Thymus (tissue), 11 donors: ENCODE measurements around the gene ESCO1. TPM values are rescaled to one million over a fixed set of nuclear protein-coding genes. Genes with fewer than 3 reads are reported as not detected.
"Not testable (repeated sequence)": the region's sequence is repeated elsewhere in the genome, so short reads cannot be mapped to it uniquely, and the experiment has no call there.

Experiments
- DNase-seq, 9 donors: peaks; one replicate each; pipeline ENCODE4 v3.0.0-alpha.2; 2013; ENCODE audit warnings: low spot score in 9 of 9, low read depth in 6 of 9, missing footprints in 1 of 9
- H3K27ac ChIP-seq, 2 donors: one replicate each; pipeline ENCODE4 v1.5.1; 2013; ENCODE audit warnings: control low read depth in 1 of 2, low read depth in 1 of 2, low read length in 1 of 2, mild to moderate bottlenecking in 1 of 2, moderate library complexity in 1 of 2
- H3K27me3 ChIP-seq, 2 donors: one replicate each; pipeline ENCODE4 v1.5.1; 2013; ENCODE audit warnings: low read length in 1 of 2; ENCODE audit not compliant: control insufficient read depth in 2 of 2, insufficient read depth in 1 of 2
- H3K36me3 ChIP-seq, 2 donors: one replicate each; pipeline ENCODE4 v1.5.1; 2013; ENCODE audit warnings: low read length in 1 of 2, mild to moderate bottlenecking in 1 of 2, moderate library complexity in 1 of 2; ENCODE audit not compliant: control insufficient read depth in 2 of 2, insufficient read depth in 2 of 2
- H3K4me1 ChIP-seq, 2 donors: one replicate each; pipeline ENCODE4 v1.5.1; 2013; ENCODE audit warnings: low read length in 2 of 2; ENCODE audit not compliant: control insufficient read depth in 2 of 2, insufficient read depth in 2 of 2
- H3K4me3 ChIP-seq, 2 donors: one replicate each; pipeline ENCODE4 v1.5.1; 2013; ENCODE audit warnings: low read length in 2 of 2, control low read depth in 1 of 2, mild to moderate bottlenecking in 1 of 2
- H3K9me3 ChIP-seq, 2 donors: one replicate each; pipeline ENCODE4 v1.5.1; 2013; ENCODE audit warnings: low read length in 1 of 2, mild to moderate bottlenecking in 1 of 2; ENCODE audit not compliant: control insufficient read depth in 2 of 2, insufficient read depth in 1 of 2
- WGBS: extraction: QIAGEN DNeasy Blood & Tissue Kit; methylation state at CpG from one replicate; pipeline ENCODE4 v1.1.7; 2013; 5-methylcytosine and 5-hydroxymethylcytosine counted together
- polyA plus RNA-seq: library from polyadenylated mRNA; stranded (reverse); fragments of 200-250 nt; gene quantifications from one replicate; pipeline ENCODE4 v1.2.3, GENCODE V29; 2013
- total RNA-seq: library from RNA; stranded (reverse); fragments of 120-200 nt; gene quantifications from one replicate; pipeline ENCODE4 v1.2.4, GENCODE V29; 2013
- donor health status: healthy.

Gene ESCO1
- total and polyA plus RNA-seq, 2 donors: 28.5 to 31.0 TPM

- H3K4me3 ChIP-seq: no peak overlapping the region
- H3K27ac ChIP-seq: no peak overlapping the region
- no peaks in the 10 kb centered on the region for H3K36me3 ChIP-seq
- peaks cover 9 to 11% of the 10 kb centered on the region in 2 donors for H3K4me1 ChIP-seq
- no peaks in the 10 kb centered on the region for H3K27me3 ChIP-seq
- no peak for DNase-seq
- H3K9me3 ChIP-seq: no peaks in the 10 kb centered on the region
- 62% methylated on average over 1 of the region's 1 CpG for WGBS
Observed at GRCh38 chr18:21597620-21598019, 2.9 kb downstream of the ESCO1 start.

GRCh38 chr18:21593540-21594257 lies 6.8 kb downstream of the ESCO1 start:
- Histone ChIP-seq H3K4me1 (peaks cover under 1 to 1% of the 10 kb centered on the region in 2 donors), H3K36me3 (no peaks in the 10 kb centered on the region), H3K4me3 (no peak overlapping the region), H3K27me3 (no peaks in the 10 kb centered on the region), H3K27ac (no peak overlapping the region), H3K9me3 (no peaks in the 10 kb centered on the region)
- WGBS: 96% methylated on average over 3 of the region's 7 CpGs
- no peak for DNase-seq

- 98% methylated on average over 25 of the region's 33 CpGs for WGBS
- not testable (repeated sequence) for H3K36me3 ChIP-seq, H3K4me1 ChIP-seq, DNase-seq, H3K27ac ChIP-seq, H3K9me3 ChIP-seq, H3K27me3 ChIP-seq, H3K4me3 ChIP-seq
Observed at GRCh38 chr18:21592361-21592760, 8.1 kb downstream of the ESCO1 start.

- H3K36me3 ChIP-seq: peaks cover 0 to 7% of the 10 kb centered on the region in 2 donors
- H3K4me1 ChIP-seq: no peaks in the 10 kb centered on the region
- no peaks in the 10 kb centered on the region for H3K27me3 ChIP-seq
- H3K27ac ChIP-seq: no peak overlapping the region
- no peak for DNase-seq
- no peak overlapping the region for H3K4me3 ChIP-seq
- H3K9me3 ChIP-seq: peaks cover 0 to 4% of the 10 kb centered on the region in 2 donors
- WGBS: 97% methylated on average over 5 of the region's 5 CpGs
Observed at GRCh38 chr18:21584391-21584790, 16.1 kb downstream of the ESCO1 start.

GRCh38 chr18:21575656-21576055 lies 24.8 kb downstream of the ESCO1 start:
- Histone ChIP-seq H3K27me3 (no peaks in the 10 kb centered on the region), H3K4me3 (no peak overlapping the region), H3K36me3 (peaks cover 6 to 24% of the 10 kb centered on the region in 2 donors), H3K9me3 (no peaks in the 10 kb centered on the region), H3K27ac (no peak overlapping the region), H3K4me1 (no peaks in the 10 kb centered on the region)
- no peak for DNase-seq
- WGBS: 99% methylated on average over 4 of the region's 4 CpGs

- Histone ChIP-seq H3K27ac (no peak overlapping the region), H3K9me3 (no peaks in the 10 kb centered on the region), H3K4me3 (no peak overlapping the region), H3K4me1 (no peaks in the 10 kb centered on the region), H3K27me3 (no peaks in the 10 kb centered on the region), H3K36me3 (peaks cover 18 to 38% of the 10 kb centered on the region in 2 donors)
- no peak for DNase-seq
Observed at GRCh38 chr18:21571772-21572171, 28.7 kb downstream of the ESCO1 start.

- Histone ChIP-seq H3K4me1 (no peaks in the 10 kb centered on the region), H3K36me3 (peaks cover 20 to 22% of the 10 kb centered on the region in 2 donors), H3K9me3 (no peaks in the 10 kb centered on the region), H3K27ac (no peak overlapping the region), H3K27me3 (no peaks in the 10 kb centered on the region), H3K4me3 (no peak overlapping the region)
- no peak for DNase-seq
Observed at GRCh38 chr18:21559195-21559594, 41.3 kb downstream of the ESCO1 start.

- Histone ChIP-seq H3K4me3 (no peak overlapping the region), H3K9me3 (no peaks in the 10 kb centered on the region), H3K27me3 (no peaks in the 10 kb centered on the region), H3K27ac (no peak overlapping the region), H3K36me3 (peaks cover 10 to 15% of the 10 kb centered on the region in 2 donors), H3K4me1 (no peaks in the 10 kb centered on the region)
- no peak for DNase-seq
- WGBS: 92% methylated on average over 6 of the region's 6 CpGs
Observed at GRCh38 chr18:21557607-21558253, 42.8 kb downstream of the ESCO1 start.

- DNase-seq: no peak
- H3K27me3 ChIP-seq: no peaks in the 10 kb centered on the region
- H3K4me1 ChIP-seq: no peaks in the 10 kb centered on the region
- H3K36me3 ChIP-seq: peaks cover 2 to 12% of the 10 kb centered on the region in 2 donors
- no peak overlapping the region for H3K27ac ChIP-seq
- no peak overlapping the region for H3K4me3 ChIP-seq
- H3K9me3 ChIP-seq: no peaks in the 10 kb centered on the region
- WGBS: 92% methylated on average over 11 of the region's 11 CpGs
Observed at GRCh38 chr18:21550510-21550970, 50.0 kb downstream of the ESCO1 start.
